GM18870 (cell line): ENCODE results near the gene PPP1R9A.

ENCODE experiments used
- ATAC-seq: cut with Tn5 transposase; IDR thresholded peaks from one replicate; pipeline ENCODE4 v1.9.1; 2021; ENCODE audit warnings: moderate library complexity; ENCODE audit not compliant: unreplicated experiment

Gene PPP1R9A

DNA sequence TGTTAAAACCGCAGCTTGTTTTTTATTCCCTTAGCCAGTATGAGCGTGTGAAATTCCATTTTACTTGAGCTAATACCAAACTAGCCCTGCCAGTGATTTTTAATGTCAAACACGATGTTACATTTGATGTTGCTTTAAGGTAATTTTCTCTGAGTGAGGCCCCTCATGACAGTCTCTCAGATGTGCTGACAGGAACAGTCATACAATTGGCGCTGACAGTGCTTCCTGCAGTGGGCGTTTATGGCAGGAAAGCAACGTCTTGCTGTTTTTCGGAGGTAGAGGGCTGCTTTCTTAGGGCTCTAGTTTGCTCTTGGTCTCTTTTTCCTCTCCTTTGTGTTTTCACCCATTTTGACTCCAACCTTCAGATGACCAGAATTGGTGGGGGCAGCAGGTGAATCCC lies 397.6 kb downstream of the PPP1R9A start:
- ATAC-seq: no peak

GRCh38 chr7:95309951-95310350 lies 402.6 kb downstream of the PPP1R9A start:
- ATAC-seq: no peak

DNA sequence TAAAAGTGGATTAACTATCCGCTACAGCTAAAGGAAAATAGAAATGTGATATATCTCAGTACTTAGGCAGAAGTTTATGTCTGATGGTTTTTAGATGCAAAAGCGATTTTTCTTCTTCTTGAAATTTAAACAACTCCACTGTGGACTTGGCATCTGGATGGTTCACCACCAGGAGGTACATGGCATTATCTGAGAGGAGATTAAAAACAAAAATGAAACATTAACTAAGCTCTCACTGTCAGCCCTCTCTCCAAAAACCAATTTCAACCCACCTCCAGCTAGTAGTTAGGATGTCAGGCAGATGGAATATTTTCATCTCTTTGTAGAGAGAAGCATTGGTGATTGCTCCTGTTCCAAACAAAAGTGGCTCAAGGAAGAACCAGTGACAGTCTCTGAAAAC lies 404.0 kb downstream of the PPP1R9A start:
- no peak for ATAC-seq

DNA sequence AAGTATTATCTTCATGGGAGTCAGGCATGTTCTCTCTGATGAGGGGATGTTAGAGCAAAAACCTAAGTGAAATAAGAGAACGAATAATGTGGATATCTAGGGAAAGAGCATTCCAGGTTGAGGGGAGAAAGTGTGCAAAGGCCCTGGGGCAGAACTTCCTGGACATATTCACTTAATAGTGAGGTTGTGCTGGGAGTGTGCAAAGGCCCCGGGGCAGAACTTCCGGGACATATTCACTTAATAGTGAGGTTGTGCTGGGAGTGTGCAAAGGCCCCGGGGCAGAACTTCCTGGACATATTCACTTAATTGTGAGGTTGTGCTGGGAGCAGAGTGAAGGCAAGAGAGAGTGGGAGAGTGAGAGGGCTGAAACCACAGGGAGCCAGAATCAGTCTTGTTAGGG lies 405.2 kb downstream of the PPP1R9A start:
- ATAC-seq: no peak

- peak; percentile 93 for ATAC-seq
These were observed 409.2 kb downstream of the PPP1R9A start for GRCh38 chr7:95316588-95316987.

DNA sequence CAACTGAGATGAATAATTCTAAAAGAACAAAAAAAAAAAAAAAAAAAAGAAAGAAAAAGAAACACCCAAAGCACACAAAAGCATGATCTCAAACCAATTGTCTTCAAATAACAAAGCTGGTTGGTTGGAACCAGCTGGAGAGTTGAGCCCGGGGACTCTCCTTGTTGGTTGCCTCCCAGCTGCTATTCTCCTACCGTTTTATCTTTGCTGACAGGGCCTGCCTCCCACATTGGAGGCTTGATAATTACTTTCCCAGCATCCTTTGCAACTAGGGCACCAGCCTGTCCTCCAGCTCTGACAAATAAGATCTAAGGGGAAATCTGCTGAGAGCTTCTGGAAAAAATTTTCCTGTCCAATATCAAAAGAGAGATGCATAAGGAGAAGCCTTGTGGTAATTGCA lies 410.2 kb downstream of the PPP1R9A start:
- ATAC-seq: no peak

- no peak for ATAC-seq
These were observed 410.6 kb downstream of the PPP1R9A start for GRCh38 chr7:95317966-95318365.

DNA sequence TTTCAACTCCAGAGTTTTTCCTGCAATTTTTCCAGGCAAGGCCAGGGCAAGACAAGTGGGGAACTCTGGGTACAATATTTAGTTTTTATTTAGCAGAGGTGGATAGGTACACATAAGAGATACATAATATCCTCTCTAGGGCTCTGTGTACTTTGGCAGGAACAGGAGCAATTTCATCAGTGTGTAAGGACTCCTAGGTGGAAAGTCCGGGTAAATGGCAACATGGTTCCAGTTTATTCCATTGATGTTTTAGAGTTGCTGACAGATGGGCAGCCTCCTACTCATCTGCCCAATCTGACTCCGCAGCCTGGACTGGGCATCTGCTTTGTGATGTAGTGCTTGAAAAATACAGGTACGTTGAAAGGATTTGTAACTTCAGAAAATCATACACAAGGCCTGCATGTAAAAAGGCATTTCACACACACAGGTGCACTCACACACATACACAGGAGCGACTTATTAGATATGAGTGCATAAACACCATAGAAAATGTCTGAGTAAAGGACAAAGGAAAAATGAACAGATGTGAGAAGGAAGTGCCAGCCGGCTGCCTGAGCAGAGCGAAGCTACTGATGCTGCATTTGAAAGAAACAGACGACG lies 411.2 kb downstream of the PPP1R9A start:
- no peak for ATAC-seq

- ATAC-seq: no peak
These were observed 412.2 kb downstream of the PPP1R9A start for GRCh38 chr7:95319570-95319969.

GRCh38 chr7:95320651-95321050 lies 413.3 kb downstream of the PPP1R9A start:
- no peak for ATAC-seq

- no peak for ATAC-seq
These were observed 414.3 kb downstream of the PPP1R9A start for GRCh38 chr7:95321720-95322119.

- ATAC-seq: no peak
These were observed 415.0 kb downstream of the PPP1R9A start for GRCh38 chr7:95322396-95322795.

- ATAC-seq: no peak
These were observed 415.5 kb downstream of the PPP1R9A start for GRCh38 chr7:95322854-95323253.

DNA sequence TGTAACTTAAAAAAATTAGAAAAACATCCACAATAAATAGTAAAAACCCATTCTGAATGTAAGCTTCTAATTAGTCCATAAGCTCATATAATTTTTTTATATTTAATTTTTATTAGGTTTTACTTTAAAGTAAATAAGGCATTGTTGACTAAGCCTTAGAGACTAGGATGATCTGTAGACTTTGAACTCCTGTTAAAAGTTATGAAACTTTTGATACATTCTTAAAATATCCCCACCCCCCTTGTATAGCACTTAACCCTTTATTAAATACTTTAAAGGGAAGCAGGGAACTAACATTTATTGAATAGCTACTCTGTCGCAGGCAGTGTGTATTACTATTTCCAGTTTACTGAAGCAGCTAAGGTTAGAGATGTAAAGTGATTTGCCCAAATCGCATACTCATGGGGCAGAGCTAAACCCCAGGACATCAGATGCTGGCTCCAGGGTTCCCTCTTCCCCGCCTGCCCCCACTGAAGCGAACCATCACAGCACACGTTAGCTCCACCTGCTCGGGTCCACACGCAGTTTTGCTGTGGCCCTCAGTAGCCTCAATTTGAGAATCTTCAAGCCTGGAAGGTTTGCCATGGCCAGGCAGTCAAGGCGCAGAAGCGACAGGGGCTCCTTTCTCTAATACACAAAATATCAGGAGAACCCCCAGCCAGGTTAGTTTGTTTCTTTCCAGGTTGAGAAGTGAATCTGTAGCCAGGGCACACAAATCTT lies 416.2 kb downstream of the PPP1R9A start:
- ATAC-seq: no peak

DNA sequence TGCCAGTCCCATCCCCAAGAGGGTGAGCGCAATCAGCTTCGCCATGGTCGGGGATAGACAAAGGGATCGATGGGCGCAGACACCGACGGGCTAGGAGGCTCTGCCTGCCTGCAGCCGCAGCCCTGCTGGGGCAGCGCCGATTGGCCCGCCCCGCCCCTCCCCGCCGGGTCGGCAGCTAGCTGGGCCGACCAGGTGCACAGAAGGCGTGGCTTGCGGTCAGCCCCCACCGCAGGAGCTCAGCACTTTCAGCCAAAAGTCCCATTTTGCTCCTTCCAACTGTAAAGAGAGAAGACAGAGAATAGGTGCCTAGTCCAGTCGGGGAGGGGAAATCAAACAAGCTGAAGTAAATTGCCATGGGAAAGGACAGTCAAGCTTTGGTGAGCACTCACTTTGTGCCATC lies 417.0 kb downstream of the PPP1R9A start, which contains the start of gene PON1:
Gene PON1, minus strand, starts transcription at position 102 of the 400 bp plus-strand sequence. Its CDS starts 57 bp downstream, at position 45.
- ATAC-seq: no peak

- ATAC-seq: no peak
These were observed 420.0 kb downstream of the PPP1R9A start for GRCh38 chr7:95327356-95327755.

GRCh38 chr7:95330204-95330960 lies 423.0 kb downstream of the PPP1R9A start:
- ATAC-seq: peak; percentile 98

DNA sequence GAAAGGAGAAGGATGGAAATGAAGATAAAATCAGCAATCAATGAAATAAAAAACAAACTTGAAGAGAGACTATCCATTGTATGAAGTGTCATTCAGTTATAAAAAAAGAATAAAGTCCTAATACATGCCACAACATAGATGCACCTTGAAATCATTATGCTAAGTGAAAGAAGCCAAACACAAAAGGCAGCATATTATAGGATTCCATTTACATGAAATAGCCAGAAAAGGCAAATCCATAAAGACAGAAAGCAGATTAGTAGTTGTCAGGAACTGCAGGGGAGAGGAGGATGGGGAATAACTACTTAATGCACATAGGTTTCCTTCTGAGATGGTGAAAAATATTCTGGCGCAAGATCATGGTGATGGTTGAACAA lies 423.6 kb downstream of the PPP1R9A start:
- ATAC-seq: peak; percentile 31

DNA sequence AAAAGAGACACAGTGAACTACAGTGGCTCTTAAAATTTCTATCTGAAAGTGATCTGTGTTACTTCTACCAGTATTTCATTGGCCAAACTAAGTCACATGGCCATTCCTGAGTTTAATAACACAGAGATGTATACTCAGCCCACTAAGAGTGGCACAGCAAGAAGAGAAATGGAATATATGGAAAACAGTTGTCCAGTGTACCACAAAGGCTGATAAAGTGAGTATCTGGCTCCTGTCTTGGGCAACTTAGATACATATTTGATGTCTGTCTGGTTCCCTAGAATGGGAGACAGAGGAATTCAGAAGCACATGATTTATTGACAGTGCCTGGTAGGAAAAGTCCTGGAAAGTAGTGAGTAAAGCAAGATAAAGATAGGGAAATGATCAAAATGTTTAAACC lies 427.1 kb downstream of the PPP1R9A start:
- ATAC-seq: no peak

GRCh38 chr7:95335093-95335492 lies 427.7 kb downstream of the PPP1R9A start:
- no peak for ATAC-seq

GRCh38 chr7:95338832-95339231 lies 431.4 kb downstream of the PPP1R9A start:
- ATAC-seq: no peak

- no peak for ATAC-seq
These were observed 433.1 kb downstream of the PPP1R9A start for GRCh38 chr7:95340491-95340890.
